DND-41 (cell line): ENCODE measurements around the gene RIPK4.

Experiments
- ATAC-seq: fragments of 200-7000 bp; cut with Tn5 transposase; 3 replicates; pipeline ENCODE4 v1.9.1; 2021; ENCODE audit warnings: low read depth; ENCODE audit not compliant: insufficient read depth
- DNase-seq: peaks from one replicate; pipeline ENCODE4 v3.0.0-alpha.2; 2020
- H2AFZ ChIP-seq: 2 replicates; pipeline ENCODE4 v1.6.0; 2012; ENCODE audit warnings: low read depth, low read length
- H3K27ac ChIP-seq: 2 replicates; pipeline ENCODE4 v1.5.1; 2012; ENCODE audit warnings: low read length, inconsistent platforms
- H3K27me3 ChIP-seq: fragments of 200-600 bp; sonication (generic); 2 replicates; pipeline ENCODE4 v1.6.0; 2012; ENCODE audit warnings: low read length, mild to moderate bottlenecking, inconsistent platforms; ENCODE audit not compliant: insufficient read depth, poor library complexity
- H3K36me3 ChIP-seq: 2 replicates; pipeline ENCODE4 v1.5.1; 2012; ENCODE audit warnings: low read length, inconsistent platforms; ENCODE audit not compliant: insufficient read depth
- H3K4me1 ChIP-seq: 2 replicates; pipeline ENCODE4 v1.5.1; 2012; ENCODE audit warnings: mild to moderate bottlenecking, low read length; ENCODE audit not compliant: insufficient read depth
- H3K4me2 ChIP-seq: 2 replicates; pipeline ENCODE4 v1.6.0; 2012; ENCODE audit warnings: mild to moderate bottlenecking, moderate library complexity, low read length, inconsistent platforms; ENCODE audit not compliant: insufficient read depth
- H3K4me3 ChIP-seq, 2 experiments: fragments of 200-600 bp in 1 of 2; shearing (Covaris generic) in 1 of 2; 2 replicates each; pipeline ENCODE4 v1.5.1; 2012 to 2016; ENCODE audit warnings: inconsistent platforms in 2 of 2, low read length in 2 of 2, mild to moderate bottlenecking in 2 of 2, low read depth in 1 of 2, moderate library complexity in 1 of 2
- H3K79me2 ChIP-seq: 2 replicates; pipeline ENCODE4 v1.6.0; 2012; ENCODE audit warnings: low read length, inconsistent platforms; ENCODE audit not compliant: insufficient read depth
- H3K9ac ChIP-seq: 2 replicates; pipeline ENCODE4 v1.6.0; 2012; ENCODE audit warnings: low read depth, mild to moderate bottlenecking, inconsistent platforms, low read length, moderate library complexity
- H3K9me3 ChIP-seq: 2 replicates; pipeline ENCODE4 v1.5.1; 2012; ENCODE audit warnings: low read length, moderate library complexity, mild to moderate bottlenecking, inconsistent platforms; ENCODE audit not compliant: insufficient read depth, severe bottlenecking
- H4K20me1 ChIP-seq: 2 replicates; pipeline ENCODE4 v1.6.0; 2012; ENCODE audit warnings: low read length; ENCODE audit not compliant: insufficient read depth
- EZH2 ChIP-seq: IDR thresholded peaks from 3 replicates; pipeline ENCODE4 v1.6.1; 2012; ENCODE audit warnings: borderline replicate concordance, low read depth, mild to moderate bottlenecking, moderate library complexity, low read length, inconsistent platforms; ENCODE audit not compliant: severe bottlenecking
- TF ChIP-seq, protein P1 (sequence below): IDR thresholded peaks from 2 replicates; pipeline ENCODE4 v1.5.1; 2012; ENCODE audit warnings: borderline replicate concordance, low read length, moderate library complexity, mild to moderate bottlenecking; ENCODE audit not compliant: poor library complexity, severe bottlenecking; ENCODE audit errors: extremely low read depth

RIPK4 gene

DNA sequence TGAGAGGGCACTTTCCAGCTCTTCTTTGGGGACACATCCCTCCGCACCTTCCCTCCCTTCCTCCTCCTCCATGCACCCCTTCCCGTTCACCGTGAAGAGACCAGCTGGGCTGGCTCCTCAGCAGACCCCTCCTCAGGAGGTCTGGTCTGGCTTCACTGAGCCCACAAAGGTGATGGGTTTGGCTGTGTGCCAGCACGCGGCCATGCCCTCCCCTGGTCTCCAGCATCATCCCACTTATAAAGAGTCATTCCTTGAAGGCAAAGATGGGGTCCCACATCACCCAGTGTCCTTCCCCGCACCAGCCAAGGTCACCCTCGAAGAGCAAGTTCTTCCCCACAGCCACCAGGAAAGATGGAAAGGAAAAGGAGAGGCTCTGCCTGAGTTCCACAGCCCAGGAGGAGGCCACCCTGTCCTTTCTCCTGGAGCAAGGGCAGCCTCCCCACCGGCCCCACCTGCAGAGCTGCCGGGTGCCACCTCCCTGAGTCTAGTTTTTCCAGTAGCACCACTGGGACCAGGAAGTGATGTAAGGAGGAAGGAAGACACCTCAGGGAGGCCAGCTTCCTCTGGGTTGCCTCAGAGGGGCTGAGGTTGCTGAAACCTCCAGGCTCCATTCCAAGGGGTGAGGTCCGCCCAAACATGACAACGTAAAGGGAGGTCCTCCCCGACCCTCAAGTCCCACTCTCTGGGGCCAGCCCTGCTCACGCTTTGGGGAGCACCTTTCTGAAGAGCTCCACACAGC, 32.7 kb downstream of the RIPK4 start:
- TF ChIP-seq, protein P1, sequence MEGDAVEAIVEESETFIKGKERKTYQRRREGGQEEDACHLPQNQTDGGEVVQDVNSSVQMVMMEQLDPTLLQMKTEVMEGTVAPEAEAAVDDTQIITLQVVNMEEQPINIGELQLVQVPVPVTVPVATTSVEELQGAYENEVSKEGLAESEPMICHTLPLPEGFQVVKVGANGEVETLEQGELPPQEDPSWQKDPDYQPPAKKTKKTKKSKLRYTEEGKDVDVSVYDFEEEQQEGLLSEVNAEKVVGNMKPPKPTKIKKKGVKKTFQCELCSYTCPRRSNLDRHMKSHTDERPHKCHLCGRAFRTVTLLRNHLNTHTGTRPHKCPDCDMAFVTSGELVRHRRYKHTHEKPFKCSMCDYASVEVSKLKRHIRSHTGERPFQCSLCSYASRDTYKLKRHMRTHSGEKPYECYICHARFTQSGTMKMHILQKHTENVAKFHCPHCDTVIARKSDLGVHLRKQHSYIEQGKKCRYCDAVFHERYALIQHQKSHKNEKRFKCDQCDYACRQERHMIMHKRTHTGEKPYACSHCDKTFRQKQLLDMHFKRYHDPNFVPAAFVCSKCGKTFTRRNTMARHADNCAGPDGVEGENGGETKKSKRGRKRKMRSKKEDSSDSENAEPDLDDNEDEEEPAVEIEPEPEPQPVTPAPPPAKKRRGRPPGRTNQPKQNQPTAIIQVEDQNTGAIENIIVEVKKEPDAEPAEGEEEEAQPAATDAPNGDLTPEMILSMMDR, result no peak
- TF ChIP-seq EZH2, result no peak
- Histone ChIP-seq H3K79me2 (no peaks in the 10 kb centered on the region), H2AFZ (no peak overlapping the region), H3K4me1 (peaks cover 5% of the 10 kb centered on the region; the same call in 1 of the 2 replicates), H3K4me3 (no peak overlapping the region), H4K20me1 (no peaks in the 10 kb centered on the region), H3K4me2 (no peak overlapping the region), H3K9ac (no peak overlapping the region), H3K27me3 (no peaks in the 10 kb centered on the region), H3K9me3 (peaks cover 10% of the 10 kb centered on the region), H3K27ac (no peak overlapping the region), H3K36me3 (peaks cover 5% of the 10 kb centered on the region; the same call in 1 of the 2 replicates)
- DNase-seq (no peak), ATAC-seq (no peak)

DNA sequence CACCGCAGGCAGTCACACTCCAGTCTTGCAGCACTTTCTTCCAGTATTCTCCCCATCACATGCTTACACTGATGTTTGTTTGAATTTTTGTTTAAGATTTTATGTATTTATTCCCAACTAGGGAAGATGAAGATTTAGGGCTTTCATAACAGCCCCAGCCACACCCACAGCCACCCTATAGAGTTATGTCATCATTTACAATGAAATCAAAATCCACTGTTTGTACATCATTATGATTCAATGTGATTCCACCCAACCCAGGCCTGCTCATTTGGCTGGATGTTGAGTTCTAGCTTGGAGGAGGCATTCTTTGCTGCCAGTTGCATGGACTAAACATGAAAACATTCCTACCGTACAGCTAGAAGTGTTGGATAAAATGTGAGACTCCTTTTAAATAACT, 35.8 kb downstream of the RIPK4 start:
- Histone ChIP-seq H3K27ac (no peak overlapping the region), H3K4me3 (no peak overlapping the region), H3K9me3 (no peaks in the 10 kb centered on the region), H3K79me2 (no peaks in the 10 kb centered on the region), H3K36me3 (no peaks in the 10 kb centered on the region), H3K4me2 (no peak overlapping the region), H4K20me1 (no peaks in the 10 kb centered on the region), H3K4me1 (peaks cover 5% of the 10 kb centered on the region; the same call in 1 of the 2 replicates), H3K27me3 (no peaks in the 10 kb centered on the region), H2AFZ (no peak overlapping the region), H3K9ac (no peak overlapping the region)
- DNase-seq (no peak), ATAC-seq (no peak)
- TF ChIP-seq EZH2, result no peak
- TF ChIP-seq, protein P1, result no peak

DNA sequence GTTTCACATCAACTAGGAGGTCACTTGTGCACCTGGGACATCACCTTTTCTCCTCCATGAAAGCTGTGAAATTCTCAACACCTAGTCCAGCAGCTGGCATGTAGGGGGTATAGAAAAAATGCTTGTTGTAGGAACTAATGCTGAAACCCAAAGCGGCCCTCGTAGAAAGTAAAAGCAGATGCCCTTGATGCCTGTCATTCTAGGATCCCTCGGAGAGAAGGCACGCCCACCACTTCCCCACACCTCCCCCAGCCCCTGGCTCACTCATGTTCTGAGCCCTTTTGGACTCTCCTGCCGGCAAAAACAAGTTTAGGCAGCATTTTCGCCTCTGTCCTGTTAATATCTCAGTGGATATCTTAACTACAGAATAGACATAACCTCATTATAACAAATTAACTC, 36.5 kb downstream of the RIPK4 start:
- TF ChIP-seq, protein P1, result no peak
- TF ChIP-seq EZH2, result no peak
- no peak for ATAC-seq
- peaks cover 5% of the 10 kb centered on the region; the same call in 1 of the 2 replicates for H3K4me1 ChIP-seq
- H3K4me3 ChIP-seq, result no peak overlapping the region
- H3K79me2 ChIP-seq, result no peaks in the 10 kb centered on the region
- no peak for DNase-seq
- H3K4me2 ChIP-seq, result no peak overlapping the region
- H3K27ac ChIP-seq, result no peak overlapping the region
- no peaks in the 10 kb centered on the region for H3K27me3 ChIP-seq
- H3K36me3 ChIP-seq, result no peaks in the 10 kb centered on the region
- H3K9ac ChIP-seq, result no peak overlapping the region
- no peak overlapping the region for H2AFZ ChIP-seq
- H3K9me3 ChIP-seq, result no peaks in the 10 kb centered on the region
- H4K20me1 ChIP-seq, result no peaks in the 10 kb centered on the region
